ENCODE measurements around the gene ALG14. TPM values are rescaled to one million over a fixed set of nuclear protein-coding genes. Genes with fewer than 3 reads are reported as not detected.

Gene ALG14
- total RNA-seq, 4 donors from 2014 or later = 0.46 to 1.9 (median 1.1) TPM

- H3K4me3 ChIP-seq (ENCODE audit: low read depth, poor library complexity, severe bottlenecking) = no peak overlapping the region
- TF ChIP-seq POLR2A (IDR thresholded peaks at IDR 0.05) (no peak), CTCF (IDR thresholded peaks at IDR 0.05) (no peak)
- no peak for DNase-seq (ENCODE audit: low spot score in 2 of 2)
- intact Hi-C loops (cut with DNase I; ENCODE audit: low total_unique reads) = no loop called here
These were observed 84.4 kb downstream of the ALG14 start for GRCh38 chr1:94988356-94988755.

GRCh38 chr1:94986783-94987182, 86.0 kb downstream of the ALG14 start:
- no peak for TF ChIP-seq CTCF (IDR thresholded peaks at IDR 0.05)
- TF ChIP-seq POLR2A (IDR thresholded peaks at IDR 0.05) = no peak
- no peak for DNase-seq (ENCODE audit: low spot score in 2 of 2)
- intact Hi-C loops (cut with DNase I; ENCODE audit: low total_unique reads) = no loop called here
- H3K4me3 ChIP-seq (ENCODE audit: low read depth, poor library complexity, severe bottlenecking) = no peak overlapping the region
- WGBS, 2 donors = 87 to 89% methylated on average over 6 of the region's 6 CpGs

GRCh38 chr1:94983171-94983739, 89.5 kb downstream of the ALG14 start:
- TF ChIP-seq POLR2A (IDR thresholded peaks at IDR 0.05) = no peak
- no peak for TF ChIP-seq CTCF (IDR thresholded peaks at IDR 0.05)
- WGBS, 2 donors = 52 to 54% methylated on average over 7 of the region's 7 CpGs
- intact Hi-C loops (cut with DNase I; ENCODE audit: low total_unique reads) = no loop called here
- H3K4me3 ChIP-seq (ENCODE audit: low read depth, poor library complexity, severe bottlenecking) = no peak overlapping the region
- DNase-seq (ENCODE audit: low spot score in 2 of 2) = no peak

- intact Hi-C loops (cut with DNase I; ENCODE audit: low total_unique reads) = no loop called here
- TF ChIP-seq POLR2A (IDR thresholded peaks at IDR 0.05) (no peak), CTCF (IDR thresholded peaks at IDR 0.05) (no peak)
- no peak overlapping the region for H3K4me3 ChIP-seq (ENCODE audit: low read depth, poor library complexity, severe bottlenecking)
- DNase-seq (ENCODE audit: low spot score in 2 of 2) = no peak
- 50 to 60% methylated on average over 2 of the region's 2 CpGs for WGBS, 2 donors
These were observed 90.4 kb downstream of the ALG14 start for GRCh38 chr1:94982398-94982797.

- no peak overlapping the region for H3K4me3 ChIP-seq (ENCODE audit: low read depth, poor library complexity, severe bottlenecking)
- no peak for DNase-seq (ENCODE audit: low spot score in 2 of 2)
- TF ChIP-seq POLR2A (IDR thresholded peaks at IDR 0.05) (no peak), CTCF (IDR thresholded peaks at IDR 0.05) (no peak)
- 88 to 90% methylated on average over 1 of the region's 1 CpG for WGBS, 2 donors
- intact Hi-C loops (cut with DNase I; ENCODE audit: low total_unique reads) = no loop called here
These were observed 91.2 kb downstream of the ALG14 start for GRCh38 chr1:94981575-94981973.

All from lower leg skin (tissue), 4 donors.